NCI-H446 (cell line): ENCODE measurements around the gene COL19A1.

Experiments
- DNase-seq, 2 experiments: peaks; one replicate each; lab custom pipeline; 2025; lab: John Stamatoyannopoulos, UW

COL19A1 gene

DNA sequence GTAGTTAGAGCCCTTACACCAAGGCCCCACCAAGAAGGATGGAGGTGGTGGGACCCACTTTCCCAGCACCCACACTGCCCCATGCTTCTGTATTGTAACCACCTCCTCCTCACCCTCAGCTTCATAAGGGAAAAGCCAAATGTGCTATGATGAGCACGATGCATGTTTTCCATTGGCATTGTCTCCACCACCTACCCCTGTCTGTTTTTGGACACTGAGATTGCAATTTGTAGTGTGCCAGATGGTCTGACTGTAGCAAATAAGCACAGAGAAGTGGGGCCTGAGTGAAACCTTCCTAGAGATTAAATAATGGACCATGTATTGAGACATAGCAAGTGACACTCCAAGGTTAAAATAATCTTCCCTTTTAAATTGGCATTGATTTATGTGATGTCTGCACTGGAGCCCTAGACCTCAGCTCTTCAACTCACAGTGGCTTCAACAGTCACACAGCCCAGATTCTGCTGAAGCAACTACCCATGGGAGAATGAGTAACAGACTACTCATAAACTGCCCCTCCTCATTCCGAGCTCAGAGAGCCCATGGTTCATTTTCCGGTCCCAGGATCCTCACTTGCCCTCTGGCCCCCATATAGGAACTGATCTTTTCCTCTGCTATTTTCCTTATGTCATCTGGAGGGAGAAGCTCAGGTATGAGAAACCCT, 258.7 kb downstream of the COL19A1 start:
- peak in 1 of 2 experiments; percentile 18 for DNase-seq

DNA sequence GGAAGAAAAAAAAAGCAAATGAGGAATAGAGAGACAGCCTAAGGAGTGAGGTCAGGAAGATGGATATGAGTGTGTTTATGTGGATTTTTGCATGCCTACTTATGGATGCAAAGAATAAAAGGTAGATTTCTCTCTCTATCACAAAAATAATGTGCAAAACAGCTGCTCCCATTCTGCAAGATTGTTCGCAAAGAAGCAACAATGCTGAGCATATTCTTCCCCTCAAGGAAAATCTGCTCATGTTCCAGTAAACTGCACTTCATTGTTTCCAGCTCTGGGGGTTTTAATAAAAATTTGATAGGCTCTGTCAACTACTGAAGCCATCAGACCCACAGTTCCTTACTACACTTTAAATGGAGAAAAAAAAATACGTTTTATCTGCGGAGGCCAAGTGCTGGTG, 259.2 kb downstream of the COL19A1 start:
- no peak for DNase-seq

DNA sequence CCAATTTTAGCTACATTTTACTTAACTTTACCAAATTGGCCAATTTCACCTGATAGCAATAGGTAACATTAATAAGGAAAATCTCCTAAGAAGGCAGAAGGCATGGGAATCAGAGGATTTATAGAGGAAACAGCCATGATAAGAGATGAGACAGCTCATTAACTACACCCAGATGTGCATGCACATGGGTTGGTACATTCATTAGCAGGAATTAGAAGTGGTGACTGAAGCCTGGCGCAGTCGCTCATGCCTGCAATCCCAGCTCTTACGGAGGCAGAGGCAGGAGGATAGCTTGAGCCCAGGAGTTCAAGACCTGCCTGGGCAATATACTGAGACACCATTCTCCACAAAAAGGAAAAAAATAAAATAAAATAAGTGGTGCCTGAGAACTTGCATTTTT, 263.0 kb downstream of the COL19A1 start:
- no peak for DNase-seq

DNA sequence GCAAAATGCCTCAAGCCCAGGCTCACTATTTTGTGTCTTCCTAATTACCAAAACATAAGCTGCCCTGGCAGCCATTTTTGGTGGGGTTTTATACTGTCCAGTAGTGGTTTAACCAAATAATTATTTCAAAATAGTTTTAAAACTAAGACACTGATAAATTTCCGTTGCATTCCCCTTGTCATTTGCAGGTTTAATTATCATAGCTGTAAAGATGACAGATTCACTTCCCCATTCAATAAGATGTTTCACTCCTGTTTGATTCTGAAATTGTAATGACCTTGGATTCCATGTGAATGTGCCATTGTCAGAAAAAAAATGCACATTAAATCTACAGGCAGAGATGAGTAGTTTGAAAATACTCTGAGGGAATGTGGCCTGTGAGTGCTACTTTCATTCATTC, 264.5 kb downstream of the COL19A1 start:
- no peak for DNase-seq

DNA sequence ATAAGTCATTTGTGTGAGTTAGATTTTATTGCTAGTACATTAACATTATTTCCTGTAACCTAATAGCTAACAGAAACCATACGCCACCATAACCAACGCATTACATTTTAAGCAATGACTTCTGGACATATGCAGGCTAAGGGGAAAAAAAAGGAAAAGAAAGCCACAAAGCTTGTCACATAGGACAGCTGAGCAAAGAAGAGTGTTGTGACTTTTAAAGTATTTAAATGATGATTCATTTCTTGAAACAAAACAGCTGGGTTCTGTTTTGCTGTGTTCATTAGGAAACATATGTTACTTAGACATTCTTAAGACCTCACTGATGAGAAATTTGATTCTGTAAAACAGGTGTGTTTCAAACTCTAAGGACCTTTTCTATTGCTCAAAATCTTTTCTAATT, 265.2 kb downstream of the COL19A1 start:
- DNase-seq = no peak

DNA sequence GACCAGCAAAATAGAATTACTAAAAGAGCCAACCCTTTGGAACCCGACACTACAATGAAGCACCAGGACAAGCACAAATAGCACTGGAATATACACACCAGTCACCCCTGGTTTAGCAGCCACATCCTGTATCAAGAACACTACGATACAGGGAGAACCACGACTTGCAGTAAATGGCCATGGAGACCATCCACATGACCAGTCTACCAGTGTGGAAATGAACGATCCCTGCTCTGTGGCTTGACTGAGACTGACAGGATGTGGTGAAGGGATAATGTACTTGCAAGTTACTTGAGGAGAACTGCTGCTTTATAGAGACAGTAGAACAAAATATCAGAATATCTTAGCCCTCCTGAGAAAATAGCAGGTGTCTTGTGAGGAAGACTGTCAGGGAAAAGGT, 266.9 kb downstream of the COL19A1 start:
- no peak for DNase-seq

DNA sequence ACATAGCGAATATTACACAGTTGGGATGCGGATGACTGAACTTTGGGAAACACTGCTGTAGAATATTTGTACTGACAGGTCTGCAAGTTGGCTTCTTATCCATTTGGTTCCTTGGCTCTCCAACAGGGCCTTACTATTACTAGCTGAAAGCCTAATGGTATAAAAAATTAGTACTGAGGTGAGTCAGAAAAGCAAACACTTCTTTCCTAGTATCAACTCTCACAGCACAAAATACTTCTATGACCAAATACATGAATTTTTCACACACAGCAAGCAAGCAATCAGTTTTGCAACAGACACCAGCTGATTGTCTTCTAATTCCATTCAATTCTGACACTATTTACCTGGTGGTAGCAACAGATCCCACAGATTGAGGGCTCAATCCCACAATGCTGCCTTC, 268.2 kb downstream of the COL19A1 start:
- DNase-seq = no peak

DNA sequence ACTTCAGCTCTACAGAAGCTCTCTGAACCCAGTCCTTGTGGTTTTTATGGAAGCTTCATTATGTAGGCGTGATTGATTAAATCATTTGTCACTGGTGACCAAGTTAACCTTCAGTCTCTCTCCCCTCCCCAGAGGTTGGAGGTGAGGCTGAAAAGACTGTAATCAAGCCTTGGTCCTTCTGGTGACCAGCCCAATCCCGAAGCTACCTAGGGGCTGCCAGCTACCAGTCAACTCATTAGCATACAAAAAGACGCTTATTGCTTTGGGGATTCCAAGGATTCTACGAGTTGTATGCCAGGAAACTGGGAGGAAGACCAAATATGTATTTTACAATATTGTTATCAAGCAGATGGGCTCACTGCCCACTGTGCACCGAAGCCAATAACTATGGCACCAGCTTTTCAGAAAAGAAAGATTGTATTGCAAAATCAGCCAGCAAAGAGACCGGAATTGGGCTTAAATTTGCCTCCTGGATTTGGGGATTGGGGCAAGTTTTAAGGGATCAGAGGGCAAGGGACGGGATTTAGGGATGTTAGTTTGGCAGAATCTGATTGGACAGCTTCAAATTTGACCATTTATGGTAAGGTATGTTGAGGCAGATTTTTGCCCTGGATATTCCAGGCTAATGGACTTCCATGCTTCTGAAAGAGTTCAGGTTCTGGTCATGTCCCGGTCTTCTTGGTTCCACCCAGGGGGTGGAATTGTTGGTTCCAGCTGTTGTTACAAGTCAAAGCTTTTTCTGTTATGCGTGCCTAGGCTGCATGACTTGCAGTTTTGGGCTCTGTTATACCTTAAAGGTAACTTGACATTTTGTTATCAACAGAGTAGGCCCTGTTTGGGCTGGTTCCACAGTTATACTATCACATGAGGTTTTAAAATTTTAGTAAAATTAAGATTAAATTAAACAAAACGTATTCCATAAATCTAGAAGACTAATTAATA, 269.1 kb downstream of the COL19A1 start:
- DNase-seq = no peak

DNA sequence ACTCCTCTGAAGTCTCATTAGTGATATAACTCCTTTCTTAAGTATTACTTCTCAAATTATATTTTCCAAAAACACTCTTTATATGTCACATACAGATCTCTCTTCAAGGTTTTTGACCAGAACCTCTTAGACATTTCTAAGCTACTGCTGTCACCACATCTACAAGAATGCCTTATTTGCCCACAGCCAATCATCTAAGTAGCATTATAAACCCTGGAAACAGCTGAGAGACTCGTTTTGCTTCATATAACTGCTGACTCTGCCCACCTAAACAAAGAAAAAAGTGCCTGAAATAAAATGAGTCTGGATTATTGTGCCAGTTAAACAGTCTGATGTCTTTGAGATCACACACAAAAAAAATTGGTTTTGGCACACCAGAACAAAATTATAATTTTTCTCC, 270.6 kb downstream of the COL19A1 start:
- DNase-seq = no peak

DNA sequence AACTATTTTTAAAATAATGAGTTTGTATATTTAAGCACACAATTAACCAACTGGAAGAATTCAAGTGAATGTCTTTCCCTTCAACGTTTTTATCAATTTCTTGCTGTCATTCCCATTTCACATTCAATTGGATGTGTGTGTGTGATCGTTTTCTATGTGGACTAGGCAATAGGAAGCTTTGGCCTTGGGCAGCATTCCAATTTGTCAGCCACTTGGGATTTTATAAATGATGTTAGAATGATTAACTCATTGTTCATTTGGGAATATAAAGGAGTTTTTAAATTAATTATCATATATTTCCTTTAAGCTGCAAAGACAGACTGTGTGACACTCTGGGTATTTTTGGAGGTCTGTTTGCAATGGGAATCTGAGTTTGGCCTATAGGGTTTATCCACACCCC, 274.1 kb downstream of the COL19A1 start:
- no peak for DNase-seq

DNA sequence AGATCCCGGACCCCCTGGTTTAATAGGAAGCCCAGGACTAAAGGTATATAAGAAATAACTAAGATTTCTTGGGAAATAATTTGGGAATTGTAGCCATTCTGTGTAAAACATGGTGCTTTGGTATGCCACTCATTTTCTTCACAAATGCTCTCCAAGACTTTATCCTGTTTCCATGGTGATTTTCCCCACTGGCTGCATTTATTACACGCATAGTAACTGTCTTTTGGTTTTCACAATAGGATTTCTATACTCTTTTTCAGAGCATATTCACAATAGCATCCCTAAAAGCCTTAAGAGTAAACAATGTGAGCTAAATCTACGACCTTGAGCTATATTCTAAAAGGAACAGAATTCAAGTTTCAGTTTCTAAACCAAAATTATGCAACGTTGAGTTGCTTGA, 275.7 kb downstream of the COL19A1 start:
- DNase-seq = no peak

DNA sequence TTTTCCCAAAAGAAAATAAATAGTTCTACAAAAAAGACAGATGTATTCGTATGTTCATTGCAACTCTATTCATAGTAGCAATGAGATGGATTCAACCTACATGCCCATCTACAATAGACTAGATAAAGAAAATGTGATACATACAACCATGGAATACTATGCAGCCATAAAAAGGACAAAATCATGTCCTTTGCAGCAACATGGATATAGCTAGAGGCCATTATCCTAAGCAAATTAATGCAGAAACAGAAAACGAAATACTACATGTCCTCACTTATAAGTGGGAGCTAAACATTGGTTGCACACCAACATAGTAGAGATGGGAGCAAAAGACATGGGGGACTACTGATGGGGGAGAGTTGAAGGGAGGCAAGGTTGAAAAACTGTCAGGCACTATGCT, 278.8 kb downstream of the COL19A1 start:
- DNase-seq = no peak

DNA sequence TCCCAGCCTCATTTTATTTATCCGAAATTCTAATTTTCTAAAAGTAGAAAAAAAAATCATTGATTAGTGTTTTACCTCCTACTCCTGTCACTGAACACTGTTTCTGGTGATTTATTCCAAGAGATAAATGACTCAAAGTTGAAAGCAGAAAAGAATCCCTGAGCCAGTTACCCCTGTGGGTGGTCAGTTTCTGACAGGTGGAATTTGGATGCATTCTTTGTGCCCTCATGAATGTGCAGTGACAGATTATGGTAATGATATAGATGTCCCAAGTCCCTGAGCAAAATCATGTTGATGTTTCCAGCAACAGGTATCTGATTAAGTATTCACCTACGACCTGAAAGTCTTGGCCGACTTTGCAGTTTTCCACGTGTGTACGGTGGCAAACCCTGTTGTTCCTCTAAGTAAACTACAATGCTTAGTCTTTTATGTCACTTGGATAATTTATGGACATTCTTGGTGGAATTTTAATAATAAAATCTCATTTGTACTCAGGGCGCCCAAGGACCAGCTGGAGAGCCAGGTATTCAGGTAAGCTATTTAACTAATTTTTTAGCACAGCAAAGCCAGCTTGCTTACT, 282.9 kb downstream of the COL19A1 start:
- no peak for DNase-seq

DNA sequence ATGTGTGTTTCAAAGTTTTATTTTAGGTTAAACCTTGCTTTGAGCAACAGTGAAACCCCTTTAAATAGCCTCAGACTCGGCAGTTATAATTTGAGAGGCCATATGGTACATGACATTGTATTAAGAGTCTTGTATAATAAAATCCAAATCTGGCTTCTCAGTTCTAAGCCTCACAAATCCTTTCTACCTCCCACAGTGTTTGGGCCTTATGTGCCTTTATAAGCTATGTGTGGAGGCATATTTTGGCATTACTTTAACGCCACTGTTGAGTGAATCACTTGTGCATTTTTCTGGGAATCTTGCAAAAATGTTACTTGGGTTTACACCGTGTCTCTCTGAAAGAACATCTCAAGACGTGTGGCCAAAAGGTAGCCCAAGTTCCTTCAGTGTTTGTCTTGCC, 284.2 kb downstream of the COL19A1 start:
- peak in 1 of 2 experiments; percentile 4 for DNase-seq

DNA sequence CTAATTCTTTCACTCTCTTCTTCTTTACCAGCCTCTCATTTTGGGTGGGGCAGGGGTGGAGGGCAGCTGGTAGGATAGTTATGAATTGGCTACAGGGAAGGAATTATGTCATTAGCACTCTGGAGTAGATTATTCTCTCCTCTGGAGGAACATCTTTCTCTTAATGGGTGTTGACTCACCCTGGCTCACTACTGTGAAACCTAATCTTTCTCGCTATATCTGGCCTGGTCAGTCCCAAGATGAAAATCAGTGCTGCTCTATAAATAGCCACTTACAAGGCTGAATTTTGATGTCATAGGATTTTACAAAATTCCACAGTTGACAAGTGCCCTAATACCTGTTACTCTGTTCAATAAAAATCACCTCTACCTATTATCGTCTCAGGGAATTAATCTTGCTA, 285.3 kb downstream of the COL19A1 start:
- DNase-seq = peak in 1 of 2 experiments; percentile 4

DNA sequence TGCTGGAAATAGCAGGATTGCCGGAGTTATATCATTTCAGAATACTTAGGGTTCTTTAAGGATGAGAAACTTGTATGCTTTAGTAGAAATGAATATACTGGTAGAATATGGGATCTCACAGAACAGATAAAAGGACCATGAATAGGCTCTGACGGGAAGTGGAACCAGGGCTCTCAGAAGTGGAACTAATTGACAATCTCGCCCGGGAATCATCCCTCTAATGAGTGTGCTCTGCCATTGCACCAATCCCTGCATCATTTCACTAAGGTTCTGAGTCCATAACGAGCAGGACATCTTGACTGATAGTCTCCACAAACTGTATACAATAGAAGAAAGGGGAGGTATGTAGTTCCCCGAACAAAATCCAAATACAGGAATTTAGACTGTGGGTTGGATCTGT, 286.4 kb downstream of the COL19A1 start:
- no peak for DNase-seq

DNA sequence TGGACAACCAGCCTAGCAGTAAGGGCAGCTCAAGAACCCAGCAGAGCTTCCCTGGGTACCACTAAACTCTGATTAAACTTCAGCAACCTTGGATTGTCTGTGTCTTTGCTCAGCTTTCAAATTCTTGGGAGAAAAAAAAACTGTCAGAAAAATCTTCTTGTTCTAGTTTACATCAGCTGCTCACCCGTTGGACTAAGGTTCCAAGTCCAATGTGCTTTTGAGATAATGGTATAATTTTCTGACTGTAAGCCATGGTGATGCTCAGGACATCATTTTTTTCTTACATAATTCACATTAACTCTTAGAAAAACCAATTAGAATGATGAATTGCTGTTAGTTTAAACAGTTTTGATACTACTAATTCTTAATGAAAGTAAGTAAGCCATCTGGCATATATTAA, 290.7 kb downstream of the COL19A1 start:
- DNase-seq = no peak

DNA sequence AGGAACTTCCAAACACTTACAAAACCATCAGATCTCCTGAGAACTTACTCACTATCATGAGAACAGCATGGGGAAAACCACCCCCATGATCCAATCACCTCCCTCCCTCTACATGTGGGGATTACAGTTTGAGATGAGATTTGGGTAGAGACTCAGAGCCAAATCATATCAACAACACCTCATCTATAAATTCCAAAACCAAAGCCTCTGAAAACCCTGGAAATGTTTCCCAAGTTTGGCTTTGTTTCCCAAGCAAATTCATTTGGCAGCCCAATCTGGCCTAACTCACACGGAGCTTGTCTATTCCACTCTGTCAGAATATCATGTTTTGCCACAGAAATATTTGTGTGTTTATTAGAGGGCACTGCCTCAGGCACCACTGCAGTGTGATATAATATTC, 293.9 kb downstream of the COL19A1 start:
- DNase-seq = no peak

DNA sequence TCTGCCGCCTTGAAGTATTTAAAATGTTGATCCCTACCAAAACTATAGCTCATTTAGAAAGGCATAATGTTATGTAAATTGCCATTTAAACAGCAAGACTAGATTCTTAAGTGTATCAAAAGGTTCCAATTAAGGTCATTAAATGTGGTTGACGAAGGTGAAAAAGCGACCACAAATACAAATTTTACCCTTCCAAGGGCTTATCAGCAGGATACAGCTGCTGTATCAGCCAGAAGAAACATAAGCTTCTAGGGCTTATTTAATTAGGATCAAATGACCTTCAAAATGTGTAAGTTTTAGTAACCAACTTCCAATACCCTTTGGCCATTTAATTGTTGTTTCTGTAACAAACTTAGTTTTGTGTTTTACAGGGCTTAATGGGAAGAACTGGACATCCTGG, 296.6 kb downstream of the COL19A1 start:
- DNase-seq = no peak

DNA sequence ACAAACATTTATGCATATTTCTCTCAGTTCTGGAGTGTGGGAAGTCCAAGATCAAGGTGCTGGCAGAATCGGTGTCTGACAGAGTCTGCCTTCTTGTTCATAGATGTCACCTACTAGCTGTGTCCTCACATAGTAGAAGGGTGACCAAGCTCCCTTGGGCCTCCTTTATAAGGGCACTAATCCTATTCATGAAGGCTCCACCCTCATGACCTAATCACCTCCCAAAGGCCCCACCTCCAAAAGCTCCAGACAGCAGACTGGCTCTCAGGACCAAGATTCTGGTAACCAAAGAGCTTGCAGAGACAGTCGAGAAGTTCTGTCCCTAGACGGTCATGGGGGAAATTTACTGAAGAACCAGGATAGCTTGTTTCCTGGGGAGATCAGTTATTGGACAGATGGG, 297.4 kb downstream of the COL19A1 start:
- no peak for DNase-seq

DNA sequence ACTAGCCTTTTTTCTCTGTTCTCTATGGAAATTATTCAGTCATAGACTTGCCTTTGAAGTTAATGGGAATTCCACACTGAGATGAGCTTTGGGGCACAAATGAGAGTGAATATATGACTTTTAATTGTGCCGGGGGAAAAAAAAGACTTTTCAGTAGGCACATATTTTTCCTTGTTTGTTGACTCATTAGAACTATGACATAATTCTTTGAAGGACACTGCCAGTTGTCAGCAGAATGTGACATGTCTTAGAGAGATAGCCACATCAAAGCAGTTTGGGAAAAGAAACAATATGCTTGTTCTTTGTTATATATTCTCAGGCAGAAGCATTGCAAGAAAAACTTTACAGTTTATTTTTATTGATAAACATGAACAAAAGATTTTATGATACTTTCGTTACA, 298.2 kb downstream of the COL19A1 start:
- no peak for DNase-seq

DNA sequence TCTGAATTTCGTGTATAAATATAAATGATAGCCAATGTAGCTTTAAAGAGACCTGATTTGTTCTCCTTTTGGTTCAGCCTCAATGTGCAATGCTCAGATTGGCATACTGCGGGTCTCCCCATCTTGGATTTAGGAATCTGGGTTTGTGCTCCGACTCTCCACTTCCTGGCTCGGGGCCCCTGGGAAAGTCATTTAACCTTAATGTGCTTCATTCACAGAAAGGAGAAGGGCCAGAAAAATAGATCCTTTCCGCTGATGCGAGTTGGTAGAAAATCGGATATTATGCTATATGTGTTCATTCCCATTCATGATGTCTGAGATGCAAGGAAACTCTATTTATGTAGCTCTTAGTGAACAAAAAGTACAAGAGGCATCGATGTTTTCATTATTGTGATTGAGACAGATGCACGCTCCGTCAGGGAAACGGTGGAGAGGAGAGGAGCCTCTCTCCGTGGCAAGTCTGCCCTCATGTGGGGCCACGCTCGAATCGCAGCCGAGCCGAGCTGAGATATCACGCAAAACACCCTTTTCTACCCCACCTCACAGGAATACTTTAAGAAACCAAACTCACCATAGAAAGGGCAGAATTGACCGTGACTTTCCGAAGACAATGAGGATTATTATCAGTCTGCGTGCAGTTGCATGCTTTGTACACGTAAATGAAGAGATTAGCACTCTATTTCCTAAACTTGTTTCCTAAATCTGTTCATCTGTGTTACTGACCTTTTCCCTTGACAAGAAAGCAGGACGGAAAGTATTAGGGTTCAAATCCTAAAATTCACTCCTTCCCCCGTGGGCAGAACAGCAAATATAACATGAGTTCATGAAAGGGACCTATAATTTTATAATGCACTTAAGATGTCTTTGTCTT, 300.0 kb downstream of the COL19A1 start:
- DNase-seq = no peak
